Measurements from ENCODE around the gene MT3.

The MT3 gene

DNA sequence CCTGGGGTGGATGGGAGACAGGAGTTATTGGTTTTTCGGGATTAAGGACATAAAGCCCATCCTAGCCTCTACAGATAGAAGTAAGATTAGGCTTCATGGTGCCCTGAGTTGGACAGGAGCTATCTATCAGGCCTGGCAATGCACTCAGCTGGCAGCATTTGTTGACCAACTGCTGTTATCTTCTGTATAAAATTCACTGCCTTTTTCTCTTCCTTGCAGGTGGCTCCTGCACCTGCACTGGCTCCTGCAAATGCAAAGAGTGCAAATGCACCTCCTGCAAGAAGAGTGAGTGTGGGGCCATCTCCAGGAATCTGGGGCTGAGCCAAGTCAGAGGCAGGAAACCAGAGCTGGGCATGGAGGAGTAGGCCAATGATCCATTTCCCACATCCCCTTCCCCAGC, 49.7 kb downstream of the MT3 start:
- H3K4me3 Mint-ChIP-seq = no peak overlapping the region
- H3K27ac Mint-ChIP-seq = no peak overlapping the region

DNA sequence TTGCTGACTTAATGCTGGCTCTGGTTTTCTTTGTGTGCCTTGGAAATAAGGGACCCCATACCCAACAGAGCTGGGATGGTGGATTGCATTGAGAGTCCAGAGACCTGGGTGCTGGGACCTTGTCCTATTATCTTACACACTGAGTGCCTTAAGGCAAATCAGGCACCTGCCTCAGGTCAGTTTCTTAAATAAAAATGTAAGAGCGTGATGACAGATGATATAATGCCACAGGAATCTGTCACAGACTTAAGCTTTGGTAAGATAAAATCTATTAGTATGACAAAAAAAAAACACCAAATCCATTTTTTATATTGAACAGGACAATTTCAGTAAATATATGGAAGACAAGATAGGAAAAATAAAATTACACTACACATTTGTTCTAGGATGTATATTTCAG, 50.7 kb downstream of the MT3 start:
- H3K9me3 Mint-ChIP-seq = no peaks in the 10 kb centered on the region
- peaks cover 32% of the 10 kb centered on the region for H3K4me1 Mint-ChIP-seq (ENCODE audit: low read depth)
- H3K27me3 Mint-ChIP-seq = peaks cover 66% of the 10 kb centered on the region
- no peak overlapping the region for H3K27ac Mint-ChIP-seq
- H3K36me3 Mint-ChIP-seq (ENCODE audit: low read depth) = no peaks in the 10 kb centered on the region
- H3K4me3 Mint-ChIP-seq = no peak overlapping the region

More for the DNA sequence above, 49.7 kb downstream of the MT3 start:
- Mint-ChIP-seq H3K36me3 (ENCODE audit: low read depth) (no peaks in the 10 kb centered on the region), H3K9me3 (no peaks in the 10 kb centered on the region), H3K27me3 (peaks cover 76% of the 10 kb centered on the region), H3K4me1 (ENCODE audit: low read depth) (peaks cover 34% of the 10 kb centered on the region)

Measured in stimulated activated naive CD8-positive, alpha-beta T cell treated with anti-CD3 and anti-CD28 coated beads, Interleukin-15, Interleukin-2, amounts not matched to agents 100 ng/mL and 50 ng/mL, for 24 hours (primary cell).